Stimulated activated CD4-positive, alpha-beta T cell treated with anti-CD3 and anti-CD28 coated beads, Interleukin-12 subunit alpha, Interleukin-12 subunit beta, amount 100 ng/mL, for 48 hours (primary cell): Measurements from ENCODE around the gene TTC4.

Experiments
- DNase-seq, 3 donors: peaks; one replicate each; pipeline ENCODE4 v3.0.0-alpha.2; 2020; ENCODE audit warnings: low read depth in 2 of 3, low spot score in 1 of 3

TTC4 gene

DNA sequence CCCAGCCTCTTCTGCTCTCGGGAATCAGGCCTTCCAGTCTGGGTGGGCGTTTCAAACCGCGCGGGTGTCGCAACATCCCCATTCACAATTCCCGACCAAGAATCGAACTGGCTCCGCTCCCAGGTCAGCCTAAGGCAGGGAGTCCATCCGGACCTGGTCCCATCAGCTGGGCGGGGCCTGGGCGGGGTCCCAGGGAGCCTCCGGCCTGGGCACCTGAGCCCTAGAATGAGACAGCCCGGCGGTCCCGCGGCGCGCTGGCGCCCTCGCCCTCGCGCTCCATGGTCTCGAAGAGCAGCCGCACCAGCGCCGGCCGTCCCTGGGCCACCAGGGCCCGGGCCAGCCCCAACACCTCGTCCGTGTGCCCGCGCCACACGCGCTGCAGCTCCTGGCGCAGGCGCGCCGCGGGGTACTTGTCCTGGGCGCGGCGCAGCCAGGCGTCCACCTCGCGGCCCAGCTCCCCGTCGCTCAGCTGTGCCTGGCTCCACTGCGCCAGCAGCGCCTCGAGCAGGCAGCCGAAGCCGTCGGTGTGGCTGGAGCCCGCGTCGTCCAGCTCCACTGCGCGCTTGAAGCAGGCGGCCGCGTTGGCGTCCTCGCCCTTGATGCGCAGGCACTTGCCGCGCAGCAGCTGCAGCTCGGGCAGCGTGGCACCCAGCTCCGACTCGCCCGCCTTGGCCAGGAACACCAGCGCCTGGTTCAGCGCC lies 65.5 kb downstream of the TTC4 start:
- DNase-seq = no peak

DNA sequence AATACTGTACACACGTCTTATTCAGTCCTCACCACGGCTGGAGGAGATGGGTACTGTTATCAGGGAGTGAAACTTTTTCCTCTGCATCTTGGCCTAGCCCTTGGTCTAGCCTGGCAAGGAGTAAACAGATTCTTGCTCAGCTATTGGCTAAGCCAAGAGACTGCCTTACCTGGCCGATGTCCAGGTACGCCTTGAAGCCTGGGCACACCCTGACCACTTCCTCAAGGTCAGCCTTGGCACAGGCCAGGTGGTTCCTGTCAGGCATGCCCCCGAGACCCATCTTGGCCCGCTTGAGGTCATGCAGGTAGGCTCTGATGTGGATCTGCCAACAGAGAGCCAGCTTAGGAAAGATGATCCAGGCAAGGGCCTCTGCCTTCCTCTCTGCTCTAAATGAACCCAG lies 66.5 kb downstream of the TTC4 start:
- DNase-seq = no peak

DNA sequence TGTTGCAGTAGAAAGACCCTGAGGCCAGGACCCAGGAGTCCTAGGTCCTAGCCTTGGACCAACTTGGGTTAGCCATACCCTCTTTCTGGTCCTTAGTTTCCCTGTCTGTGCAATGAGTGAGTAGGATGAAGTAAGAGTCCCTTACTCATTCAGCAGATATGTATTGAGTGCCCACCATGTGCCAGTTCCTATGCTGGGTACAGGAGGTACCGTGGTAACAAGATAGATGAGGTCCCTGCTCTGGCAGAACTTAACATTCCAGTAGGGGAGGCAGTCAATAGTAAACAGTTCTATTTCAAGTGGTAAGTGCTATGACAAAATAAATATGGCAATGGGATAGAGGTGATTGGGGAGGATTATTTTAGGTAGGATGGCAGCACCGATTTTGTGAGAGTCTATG lies 66.9 kb downstream of the TTC4 start:
- no peak for DNase-seq

DNA sequence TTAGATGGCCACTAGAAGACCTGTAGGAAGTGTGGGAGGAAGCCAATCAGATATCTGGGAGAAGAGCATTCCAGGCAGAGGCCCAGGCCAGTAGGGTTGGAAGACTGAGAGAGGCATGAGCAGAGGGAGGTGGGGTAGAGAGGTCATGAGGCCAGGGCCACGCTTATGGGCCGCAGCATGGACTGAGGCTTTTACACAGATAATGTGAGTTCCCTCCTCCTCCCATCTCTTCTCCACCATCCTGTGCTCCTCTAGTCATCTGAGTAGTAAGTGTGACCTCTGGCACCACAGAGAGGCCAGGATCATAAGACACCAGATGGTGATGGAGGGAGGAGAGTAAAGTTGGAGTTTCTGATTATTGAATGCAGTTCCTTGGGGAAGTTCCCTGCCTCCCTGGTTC lies 68.4 kb downstream of the TTC4 start:
- no peak for DNase-seq

DNA sequence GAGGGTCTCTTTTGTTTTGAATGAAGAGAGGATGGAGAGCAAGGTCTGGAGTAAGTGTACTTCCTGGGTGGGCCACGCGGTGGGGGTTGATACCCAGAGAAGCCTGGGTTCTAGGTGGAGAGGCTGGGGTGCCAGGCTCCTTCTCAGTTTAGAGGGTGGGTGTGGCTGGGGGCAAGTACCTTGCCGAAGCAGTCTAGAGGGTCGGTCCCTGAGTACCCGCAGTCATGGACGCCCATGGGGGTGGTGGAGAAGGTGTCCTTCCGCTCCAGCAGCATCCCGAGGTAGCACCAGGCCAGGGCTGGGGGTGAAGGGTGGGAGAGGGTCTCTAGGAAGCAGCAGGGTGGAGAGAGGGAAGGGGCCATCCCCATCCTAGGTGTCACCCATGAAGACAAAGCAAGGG lies 71.1 kb downstream of the TTC4 start:
- no peak for DNase-seq

DNA sequence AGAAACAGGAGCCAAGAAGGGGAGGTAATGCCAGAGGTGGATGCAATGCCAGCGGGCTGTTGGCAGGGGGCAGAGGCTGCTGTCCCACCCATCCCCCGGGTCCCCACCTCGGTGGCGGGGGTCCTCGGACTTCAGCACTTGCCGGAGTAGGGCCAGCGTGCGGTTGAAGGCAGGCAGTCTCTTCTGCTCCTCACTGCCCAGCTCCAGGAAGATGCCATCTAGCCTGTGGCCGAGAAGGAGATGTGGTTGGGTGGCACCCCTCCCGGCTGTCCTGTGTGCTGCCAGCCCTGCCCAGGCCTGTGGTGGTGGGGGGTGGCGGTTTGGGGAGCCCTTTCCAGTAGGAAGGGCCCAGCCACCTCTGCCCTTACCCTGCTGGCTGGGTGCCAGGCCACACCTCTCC lies 71.9 kb downstream of the TTC4 start:
- DNase-seq = no peak

DNA sequence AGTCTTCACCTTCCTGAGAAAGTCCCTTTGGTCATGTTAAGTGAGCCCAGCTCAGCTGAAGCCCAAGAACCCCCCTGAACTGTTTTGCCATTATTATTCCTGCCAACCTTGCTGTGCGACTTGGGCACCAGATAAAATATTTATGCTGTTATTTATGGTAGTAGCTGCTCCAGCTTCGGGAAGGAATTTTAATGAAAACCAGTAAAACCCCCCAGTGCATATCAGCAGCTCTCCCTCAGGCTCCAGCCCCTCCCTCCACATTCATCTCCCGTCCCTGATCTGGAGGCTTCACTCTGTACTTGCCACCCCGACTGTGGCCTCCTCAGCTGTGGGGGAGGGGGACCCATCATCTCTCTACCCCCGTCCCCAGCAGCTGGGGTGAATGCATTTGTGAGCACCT lies 72.8 kb downstream of the TTC4 start:
- no peak for DNase-seq

DNA sequence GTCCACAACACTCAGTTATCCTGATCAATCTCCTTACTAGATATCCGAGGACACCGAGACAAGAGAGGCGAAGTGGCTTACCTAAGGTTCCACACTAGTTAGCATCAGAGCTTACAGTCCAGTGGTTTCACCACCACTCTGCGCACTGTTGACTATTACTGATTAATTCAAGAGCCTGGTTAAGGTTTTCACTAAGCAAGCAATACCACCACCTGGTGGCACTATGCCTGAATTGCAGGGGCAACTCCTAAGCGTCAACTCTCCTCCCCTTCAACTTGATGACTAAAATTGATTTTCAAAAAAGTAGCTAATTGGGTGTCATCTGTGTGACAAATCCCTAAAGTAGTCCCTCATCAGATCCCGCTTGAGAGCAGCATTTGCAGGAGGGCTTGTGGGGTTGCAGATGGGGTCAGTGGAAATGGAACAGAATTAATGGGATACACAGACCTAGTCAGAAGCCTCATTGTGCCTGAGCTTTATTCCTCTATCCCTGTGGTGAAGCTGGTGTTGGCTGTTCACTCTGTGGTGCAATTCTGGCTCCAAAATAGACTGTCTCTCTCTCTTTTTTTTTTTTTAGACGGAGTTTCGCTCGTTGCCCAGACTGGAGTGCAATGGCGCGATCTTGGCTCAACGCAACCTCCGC lies 76.3 kb downstream of the TTC4 start:
- DNase-seq = peak; percentile 51 to 71 (median 60)
